8988T (cell line): ENCODE results near the gene TSC2.
"Not testable (repeated sequence)": the region's sequence is repeated elsewhere in the genome, so short reads cannot be mapped to it uniquely, and the experiment has no call there.

Experiments used
- DNase-seq: peaks from one replicate; pipeline ENCODE4 v3.0.0; 2011

The TSC2 gene

GRCh38 chr16:2032285-2033056, 15.3 kb upstream of the TSC2 start:
- DNase-seq = no peak

DNA sequence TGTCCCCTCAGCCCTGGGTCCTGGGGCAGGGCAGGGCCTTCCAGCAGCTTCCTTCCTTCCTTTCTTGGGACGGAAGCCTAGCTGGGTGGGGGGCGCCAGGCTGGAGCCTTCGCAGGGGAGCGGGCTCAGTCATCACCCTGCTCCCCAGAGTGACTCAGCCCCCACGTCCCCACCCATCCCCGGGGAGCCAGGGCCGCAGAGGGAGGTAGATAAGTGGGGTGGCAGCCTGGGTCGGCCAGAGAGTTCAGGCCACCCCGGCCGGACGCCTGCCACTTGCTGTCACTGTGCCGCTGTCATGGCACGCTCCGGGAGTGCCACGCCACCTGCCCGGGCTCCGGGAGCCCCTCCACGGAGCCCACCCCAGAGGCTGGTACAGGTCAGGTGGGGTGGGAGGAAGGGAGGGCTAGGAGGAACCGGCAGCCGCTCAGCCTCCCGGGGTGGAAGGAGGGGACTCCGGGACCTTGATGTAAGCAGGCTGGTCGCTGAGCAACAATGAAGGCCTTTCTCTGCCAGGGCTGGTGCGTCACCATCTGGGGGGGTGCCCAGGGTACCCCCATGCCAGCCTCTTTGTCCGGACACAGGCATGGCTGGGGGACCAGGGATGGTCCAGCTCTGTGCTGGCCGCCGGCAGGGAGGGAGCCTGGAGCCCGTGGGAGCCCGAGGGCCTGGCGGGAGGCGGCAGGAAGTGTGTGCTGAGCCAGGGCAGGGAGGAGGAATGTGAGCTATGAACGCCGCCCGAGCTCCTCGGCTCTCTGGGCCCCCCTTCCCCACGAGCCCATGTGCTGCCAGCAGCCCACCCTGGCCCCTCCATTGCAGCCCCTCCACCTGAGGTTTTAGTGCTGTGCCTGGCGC, 14.5 kb upstream of the TSC2 start:
- DNase-seq = no peak

- not testable (repeated sequence) for DNase-seq
These were observed 13.7 kb upstream of the TSC2 start for GRCh38 chr16:2033909-2034695.

DNA sequence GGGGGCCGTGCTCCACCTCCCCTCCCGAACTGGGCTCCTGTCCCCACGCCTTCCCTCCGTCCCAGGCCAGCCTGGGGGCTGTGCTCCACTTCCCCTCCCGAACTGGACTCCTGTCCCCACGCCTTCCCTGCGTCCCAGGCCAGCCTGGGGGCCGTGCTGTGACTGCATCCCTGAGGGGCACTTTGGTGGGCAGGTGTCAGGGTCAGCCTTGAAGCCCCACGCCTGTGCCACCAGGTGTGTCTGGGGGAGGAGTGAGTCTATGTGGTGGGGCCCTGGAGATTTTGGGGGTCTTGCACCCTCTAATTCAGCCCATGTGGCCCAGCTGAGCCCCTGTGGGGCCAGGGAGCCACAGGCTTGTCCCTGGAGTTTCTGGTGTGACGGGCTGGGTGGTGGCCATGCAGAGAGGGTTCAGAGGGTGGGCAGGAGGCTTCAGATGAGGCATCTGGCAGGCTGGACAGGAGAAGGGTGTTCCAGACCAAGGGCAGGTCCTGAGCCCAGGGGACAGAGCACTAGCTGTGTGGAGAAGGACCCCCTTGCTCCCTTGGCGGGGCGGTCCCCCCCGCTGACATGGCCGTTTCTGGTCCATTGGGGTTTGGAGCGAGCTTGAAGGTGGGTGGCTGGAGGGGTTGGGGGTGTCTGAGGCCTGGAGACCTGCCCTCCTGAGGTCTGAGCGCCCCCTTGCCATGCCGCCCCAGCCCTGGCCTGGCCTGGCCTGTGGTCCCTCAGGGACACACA, 12.9 kb upstream of the TSC2 start:
- DNase-seq = no peak

DNA sequence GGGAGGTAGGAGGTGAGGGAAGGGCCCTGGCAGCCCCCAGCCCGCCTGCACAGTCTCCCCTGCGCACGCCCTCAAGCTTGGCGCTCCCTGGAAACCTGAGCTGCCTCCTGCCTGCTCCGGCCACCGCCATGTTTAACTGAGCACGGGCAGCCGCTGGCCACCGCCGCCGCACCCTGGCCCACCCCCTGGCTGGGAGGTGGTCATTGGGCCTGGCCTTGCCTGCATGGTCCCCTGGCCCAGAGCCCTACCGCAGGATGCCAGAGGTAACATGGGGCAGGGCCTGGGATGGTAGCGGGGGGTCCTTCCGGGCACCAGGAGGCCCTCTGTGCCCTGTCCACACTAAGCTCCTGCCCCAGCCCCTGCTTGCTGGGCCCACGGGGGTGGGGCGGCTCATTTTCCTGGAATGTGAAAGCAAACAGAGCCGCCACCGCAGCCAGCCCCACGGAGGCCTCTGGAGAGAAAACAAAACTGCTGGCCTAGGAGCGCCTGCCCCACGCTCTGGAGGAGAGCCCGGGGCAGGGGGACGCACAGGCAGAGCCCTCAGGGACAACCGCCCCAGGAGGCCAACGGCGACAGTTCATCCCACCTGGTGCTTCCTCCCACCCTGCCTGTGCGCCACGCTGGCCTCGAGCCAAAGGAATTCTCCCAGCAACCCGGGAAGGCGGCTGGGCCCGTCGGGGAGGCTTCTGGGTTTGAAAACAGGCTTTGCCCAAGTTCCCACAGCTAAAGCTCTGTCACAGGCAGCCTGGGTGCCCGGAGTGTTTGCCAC, 12.2 kb upstream of the TSC2 start:
- no peak for DNase-seq

DNA sequence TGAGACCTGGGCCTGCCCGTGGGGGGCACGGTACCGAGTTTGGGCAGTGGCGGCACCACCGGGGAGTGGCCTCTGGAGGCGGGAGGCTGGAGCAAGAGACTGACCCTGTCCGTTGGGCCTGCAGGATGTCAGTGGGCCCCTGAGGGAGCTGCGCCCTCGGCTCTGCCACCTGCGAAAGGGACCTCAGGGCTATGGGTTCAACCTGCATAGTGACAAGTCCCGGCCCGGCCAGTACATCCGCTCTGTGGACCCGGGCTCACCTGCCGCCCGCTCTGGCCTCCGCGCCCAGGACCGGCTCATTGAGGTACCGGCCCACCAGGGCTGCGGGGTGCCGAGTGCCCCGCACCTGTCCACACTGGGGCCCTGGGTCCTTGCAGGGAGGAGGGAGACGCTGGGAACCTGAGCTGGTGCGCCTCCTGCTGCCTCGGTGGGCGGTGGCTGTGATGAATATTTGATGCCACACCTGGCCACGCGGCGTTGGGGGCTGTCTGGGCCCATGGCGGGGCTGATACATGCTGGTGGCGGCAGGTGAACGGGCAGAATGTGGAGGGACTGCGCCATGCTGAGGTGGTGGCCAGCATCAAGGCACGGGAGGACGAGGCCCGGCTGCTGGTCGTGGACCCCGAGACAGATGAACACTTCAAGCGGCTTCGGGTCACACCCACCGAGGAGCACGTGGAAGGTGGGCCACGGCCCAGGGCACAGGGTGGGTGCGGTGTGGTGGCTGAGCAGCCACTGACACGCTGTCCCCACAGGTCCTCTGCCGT, 11.4 kb upstream of the TSC2 start:
- DNase-seq = no peak

GRCh38 chr16:2037115-2037514, 10.7 kb upstream of the TSC2 start:
- no peak for DNase-seq

DNA sequence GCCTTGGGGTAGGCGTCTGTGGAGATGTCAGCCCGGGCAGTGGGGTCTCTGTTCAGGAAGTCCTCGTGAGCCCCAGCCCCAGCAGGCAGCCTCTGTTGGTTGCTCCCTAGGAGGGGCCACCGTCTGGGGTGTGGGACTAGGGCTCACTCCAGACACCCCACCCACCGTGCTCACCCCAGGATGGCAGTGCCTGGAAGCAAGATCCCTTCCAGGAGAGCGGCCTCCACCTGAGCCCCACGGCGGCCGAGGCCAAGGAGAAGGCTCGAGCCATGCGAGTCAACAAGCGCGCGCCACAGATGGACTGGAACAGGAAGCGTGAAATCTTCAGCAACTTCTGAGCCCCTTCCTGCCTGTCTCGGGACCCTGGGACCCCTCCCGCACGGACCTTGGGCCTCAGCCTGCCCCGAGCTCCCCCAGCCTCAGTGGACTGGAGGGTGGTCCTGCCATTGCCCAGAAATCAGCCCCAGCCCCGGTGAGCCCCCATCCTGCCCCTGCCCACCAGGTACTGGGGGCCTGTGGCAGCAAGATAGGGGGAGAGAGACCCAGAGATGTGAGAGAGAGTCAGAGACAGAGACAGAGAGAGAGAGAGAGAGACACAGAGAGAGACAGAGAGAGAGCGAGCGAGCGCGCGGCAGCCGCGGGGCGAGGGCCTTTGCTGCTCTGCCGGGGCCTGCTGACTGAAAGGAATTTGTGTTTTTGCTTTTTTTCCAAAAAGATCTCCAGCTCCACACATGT, 10.0 kb upstream of the TSC2 start:
- no peak for DNase-seq

DNA sequence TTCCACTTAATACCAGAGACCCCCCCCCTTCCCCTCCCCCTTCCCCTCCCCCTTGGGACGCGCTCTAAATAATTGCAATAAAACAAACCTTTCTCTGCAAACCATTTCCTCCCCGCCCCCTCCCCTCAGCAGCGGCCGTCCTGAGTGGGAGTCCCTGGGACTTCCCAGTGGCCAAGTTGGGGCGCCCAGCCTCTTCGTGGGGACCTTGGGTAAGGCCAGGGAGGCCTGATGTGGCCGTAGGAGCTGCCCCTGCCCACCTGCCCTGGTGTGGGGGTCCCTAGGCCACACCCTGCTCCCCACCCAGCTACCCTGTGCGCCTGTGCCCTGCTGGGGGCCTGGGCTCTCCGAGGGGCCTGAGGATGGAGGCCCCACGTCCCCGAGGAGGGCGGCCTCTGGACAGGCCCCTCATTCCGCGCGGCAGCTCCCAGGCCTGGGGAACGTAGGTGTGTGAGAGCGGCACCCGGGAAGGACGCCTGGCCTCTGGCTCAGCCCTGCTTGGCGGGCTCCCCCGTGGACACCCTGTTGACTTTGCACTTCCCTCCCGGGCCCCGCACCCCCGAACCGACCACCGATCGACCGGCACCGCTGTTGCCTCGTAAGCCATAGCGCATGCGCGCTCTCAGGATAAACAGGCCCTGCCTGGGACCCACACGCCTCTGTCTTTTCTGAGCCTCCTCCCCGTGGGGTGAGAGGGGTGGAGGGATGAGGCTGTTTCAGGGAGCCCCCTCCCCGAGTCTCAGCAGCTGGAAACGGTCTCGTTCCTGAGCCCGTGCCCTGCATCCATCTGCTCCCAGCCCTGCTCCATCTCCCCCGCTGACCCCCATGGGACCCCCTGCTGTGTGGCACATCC, 9.2 kb upstream of the TSC2 start:
- no peak for DNase-seq

GRCh38 chr16:2039274-2040031, 8.3 kb upstream of the TSC2 start:
- DNase-seq = no peak

- DNase-seq = no peak
These were observed 7.6 kb upstream of the TSC2 start for GRCh38 chr16:2040041-2040786.

DNA sequence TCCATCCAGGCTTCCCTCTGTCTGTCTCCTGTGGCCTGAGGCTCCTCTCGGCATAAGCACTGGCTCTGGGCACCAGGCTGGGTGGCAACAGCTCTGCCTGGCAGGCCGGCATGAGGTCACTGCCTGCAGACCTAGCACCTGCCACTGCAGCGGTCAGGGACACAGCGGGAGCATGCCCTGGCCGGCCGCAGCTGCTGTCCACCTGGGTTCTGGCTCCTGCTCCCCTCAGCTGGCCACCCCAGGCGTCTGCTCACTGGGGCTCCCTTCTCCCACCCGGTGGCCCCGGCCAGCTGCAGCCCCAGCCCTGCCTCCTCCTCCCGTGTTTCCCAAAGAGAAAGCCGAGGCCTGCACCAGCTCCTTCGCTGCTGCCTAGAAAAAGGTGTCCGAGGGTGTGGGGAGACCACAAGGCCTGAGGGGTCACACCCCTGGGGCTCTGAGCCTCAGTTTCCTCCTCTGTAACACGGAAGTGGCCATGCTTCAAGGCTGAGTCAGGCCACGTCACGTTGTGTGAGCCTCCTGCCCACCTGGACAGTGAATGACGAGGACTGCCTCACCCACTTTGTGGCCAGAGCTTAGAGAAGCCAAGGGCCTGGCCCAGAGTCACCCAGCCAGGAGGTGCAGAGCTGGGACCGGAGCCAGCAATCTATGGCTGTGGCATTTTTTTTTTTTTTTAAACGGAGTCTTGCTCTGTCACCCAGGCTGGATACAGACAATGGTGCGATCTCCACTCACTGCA, 6.8 kb upstream of the TSC2 start:
- no peak for DNase-seq

GRCh38 chr16:2042171-2042985, 5.4 kb upstream of the TSC2 start:
- no peak for DNase-seq

DNA sequence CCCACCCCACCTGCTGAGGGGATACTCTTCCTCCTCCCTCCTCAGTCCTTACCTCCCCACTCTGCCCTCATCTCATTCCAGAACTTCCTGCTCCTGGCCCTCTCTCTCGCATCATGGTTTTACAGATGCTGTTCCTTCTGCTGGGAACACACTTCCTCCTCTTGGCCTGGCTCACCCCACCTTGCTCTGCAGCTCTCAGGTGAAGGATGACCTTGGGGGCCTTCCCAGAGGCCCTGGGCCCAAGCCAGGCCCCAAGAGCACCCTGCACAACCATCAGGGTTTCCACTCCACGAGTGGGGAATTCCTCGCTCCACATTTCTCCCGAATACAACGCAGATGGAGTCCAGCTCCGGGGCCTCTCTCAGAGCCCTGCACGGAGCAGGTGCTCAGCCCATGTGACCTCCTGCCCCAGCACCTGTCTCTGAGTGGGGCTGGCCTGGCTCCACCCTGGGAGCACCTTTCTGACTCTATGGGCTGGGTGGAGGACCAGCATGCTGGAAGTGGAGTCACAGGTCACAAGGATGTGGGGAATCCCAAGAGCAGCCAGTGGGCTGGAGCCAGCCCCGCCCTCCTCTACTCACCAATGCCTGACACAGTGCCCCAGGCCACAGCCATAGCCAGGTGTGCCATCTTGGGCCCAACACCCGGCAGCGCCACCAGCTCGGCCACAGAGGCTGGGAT, 4.7 kb upstream of the TSC2 start:
- DNase-seq = no peak

DNA sequence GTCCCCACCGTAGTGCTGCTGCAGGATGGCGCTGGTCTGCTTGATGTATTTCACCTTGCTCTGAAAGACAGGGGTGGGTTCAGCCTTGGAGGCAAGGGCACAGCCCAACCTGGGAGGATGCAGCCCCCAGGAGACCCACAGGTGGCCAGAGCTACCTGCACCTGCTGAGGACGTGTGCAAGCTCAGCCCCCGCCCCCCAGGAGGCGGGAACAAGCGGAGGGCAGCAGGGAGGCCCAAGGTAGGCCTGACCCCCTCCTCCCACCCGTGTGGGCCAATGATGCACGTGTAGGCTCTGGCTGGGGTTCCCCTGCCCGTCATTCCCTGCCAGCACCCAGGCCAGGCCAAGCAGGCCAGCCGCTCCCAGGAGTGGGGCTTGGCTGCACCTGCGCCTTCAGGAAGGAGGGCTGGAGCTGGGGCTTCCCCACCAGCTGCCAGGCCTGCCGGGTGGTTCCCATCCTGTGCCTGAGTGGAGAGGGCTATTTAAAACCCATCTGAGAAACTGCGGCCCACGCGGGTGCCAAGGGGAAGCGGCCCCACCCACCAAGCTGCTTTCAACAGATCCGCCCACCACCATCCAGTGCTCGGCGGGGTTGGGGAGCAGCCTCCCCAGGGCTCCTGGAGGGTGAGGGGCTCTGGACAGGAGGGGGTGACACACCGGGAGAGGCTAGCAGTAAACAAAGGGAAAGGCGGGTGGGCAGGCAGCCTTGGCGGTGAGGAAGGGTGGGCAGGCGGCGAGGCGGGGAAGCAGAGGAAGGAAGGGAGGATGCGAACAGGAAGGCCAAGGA, 3.9 kb upstream of the TSC2 start:
- no peak for DNase-seq
